ENCODE measurements around the gene LRRTM4.
"Not testable (repeated sequence)": the region's sequence is repeated elsewhere in the genome, so short reads cannot be mapped to it uniquely, and the experiment has no call there.

Gene LRRTM4

GRCh38 chr2:77085561-77085960 is 436.6 kb downstream of the LRRTM4 start:
- DNase-seq (ENCODE audit: low read depth): no peak

GRCh38 chr2:77081597-77081996 is 440.6 kb downstream of the LRRTM4 start:
- no peak for DNase-seq (ENCODE audit: low read depth)

GRCh38 chr2:77064324-77064723 is 457.9 kb downstream of the LRRTM4 start:
- DNase-seq (ENCODE audit: low read depth): no peak

- DNase-seq (ENCODE audit: low read depth): no peak
Measured at GRCh38 chr2:77054938-77055337, 467.2 kb downstream of the LRRTM4 start.

- no peak for DNase-seq (ENCODE audit: low read depth)
Measured at GRCh38 chr2:77046339-77046738, 475.8 kb downstream of the LRRTM4 start.

- DNase-seq (ENCODE audit: low read depth): not testable (repeated sequence)
Measured at GRCh38 chr2:77045456-77045855, 476.7 kb downstream of the LRRTM4 start.

GRCh38 chr2:77034445-77034844 is 487.7 kb downstream of the LRRTM4 start:
- DNase-seq (ENCODE audit: low read depth): no peak

- not testable (repeated sequence) for DNase-seq (ENCODE audit: low read depth)
Measured at GRCh38 chr2:77029237-77029636, 492.9 kb downstream of the LRRTM4 start.

- no peak for DNase-seq (ENCODE audit: low read depth)
Measured at GRCh38 chr2:77028032-77028600, 494.1 kb downstream of the LRRTM4 start.

GRCh38 chr2:77025714-77026113 is 496.5 kb downstream of the LRRTM4 start:
- no peak for DNase-seq (ENCODE audit: low read depth)

- DNase-seq (ENCODE audit: low read depth): no peak
Measured at GRCh38 chr2:77021161-77021560, 501.0 kb downstream of the LRRTM4 start.

GRCh38 chr2:77018219-77018618 is 504.0 kb downstream of the LRRTM4 start:
- DNase-seq (ENCODE audit: low read depth): no peak

GRCh38 chr2:77017355-77017745 is 504.8 kb downstream of the LRRTM4 start:
- DNase-seq (ENCODE audit: low read depth): no peak

- DNase-seq (ENCODE audit: low read depth): no peak
Measured at GRCh38 chr2:77016443-77017354, 505.5 kb downstream of the LRRTM4 start.

- no peak for DNase-seq (ENCODE audit: low read depth)
Measured at GRCh38 chr2:77013953-77014352, 508.2 kb downstream of the LRRTM4 start.

GRCh38 chr2:77013457-77013856 is 508.7 kb downstream of the LRRTM4 start:
- DNase-seq (ENCODE audit: low read depth): no peak

GRCh38 chr2:77009307-77009706 is 512.9 kb downstream of the LRRTM4 start:
- DNase-seq (ENCODE audit: low read depth): no peak

GRCh38 chr2:77008853-77009252 is 513.3 kb downstream of the LRRTM4 start:
- DNase-seq (ENCODE audit: low read depth): no peak

GRCh38 chr2:77007686-77008085 is 514.5 kb downstream of the LRRTM4 start:
- no peak for DNase-seq (ENCODE audit: low read depth)

GRCh38 chr2:77005522-77005921 is 516.7 kb downstream of the LRRTM4 start:
- no peak for DNase-seq (ENCODE audit: low read depth)

- no peak for DNase-seq (ENCODE audit: low read depth)
Measured at GRCh38 chr2:77001895-77002294, 520.3 kb downstream of the LRRTM4 start.

GRCh38 chr2:76998704-76999103 is 523.5 kb downstream of the LRRTM4 start:
- DNase-seq (ENCODE audit: low read depth): no peak

- no peak for DNase-seq (ENCODE audit: low read depth)
Measured at GRCh38 chr2:76998152-76998551, 524.0 kb downstream of the LRRTM4 start.

- no peak for DNase-seq (ENCODE audit: low read depth)
Measured at GRCh38 chr2:76997296-76997695, 524.9 kb downstream of the LRRTM4 start.
